H9 (cell line): ENCODE results near the gene EFNA5. TPM values are rescaled to one million over a fixed set of nuclear protein-coding genes. Genes with fewer than 3 reads are reported as not detected.
"Not testable (repeated sequence)": the region's sequence is repeated elsewhere in the genome, so short reads cannot be mapped to it uniquely, and the experiment has no call there.

Experiments used
- DNase-seq: peaks from one replicate; pipeline ENCODE4 v3.0.0-alpha.2; 2017
- H2AFZ ChIP-seq: one replicate; pipeline ENCODE4 v1.6.1; 2013; ENCODE audit warnings: mild to moderate bottlenecking, low read length, control low read depth, moderate library complexity
- H2AK5ac ChIP-seq: 2 replicates; pipeline ENCODE4 v1.6.1; 2013; ENCODE audit warnings: low read length, control low read depth, mixed read lengths; ENCODE audit not compliant: insufficient read length
- H2BK120ac ChIP-seq: one replicate; pipeline ENCODE4 v1.6.1; 2013; ENCODE audit warnings: low read depth, mild to moderate bottlenecking, low read length, control low read depth, inconsistent platforms; ENCODE audit not compliant: poor library complexity, severe bottlenecking
- H2BK12ac ChIP-seq: 2 replicates; pipeline ENCODE4 v1.6.1; 2013; ENCODE audit warnings: low read length, control low read depth, mixed read lengths, low read depth; ENCODE audit not compliant: insufficient read length
- H2BK15ac ChIP-seq: 2 replicates; pipeline ENCODE4 v1.6.1; 2013; ENCODE audit warnings: low read depth, low read length, control low read depth
- H2BK20ac ChIP-seq: one replicate; pipeline ENCODE4 v1.6.1; 2013; ENCODE audit warnings: low read depth, mild to moderate bottlenecking, low read length, control low read depth, inconsistent platforms; ENCODE audit not compliant: poor library complexity, severe bottlenecking
- H2BK5ac ChIP-seq: 2 replicates; pipeline ENCODE4 v1.6.1; 2013; ENCODE audit warnings: low read length, control low read depth, mixed read lengths; ENCODE audit not compliant: insufficient read length
- H3K14ac ChIP-seq: 2 replicates; pipeline ENCODE4 v1.6.1; 2013; ENCODE audit warnings: low read length, control low read depth; ENCODE audit not compliant: insufficient read depth
- H3K18ac ChIP-seq: 2 replicates; pipeline ENCODE4 v1.6.1; 2013; ENCODE audit warnings: low read depth, mild to moderate bottlenecking, mixed read lengths, low read length, control low read depth; ENCODE audit not compliant: insufficient read length
- H3K23ac ChIP-seq: 2 replicates; pipeline ENCODE4 v1.6.1; 2013; ENCODE audit warnings: low read length, control low read depth, mixed read lengths, low read depth; ENCODE audit not compliant: insufficient read length
- H3K23me2 ChIP-seq: 2 replicates; pipeline ENCODE4 v1.6.1; 2013; ENCODE audit warnings: low read depth, mild to moderate bottlenecking, mixed read lengths, low read length, control low read depth; ENCODE audit not compliant: insufficient read length, poor library complexity, severe bottlenecking
- H3K27ac ChIP-seq: 2 replicates; pipeline ENCODE4 v1.5.1; 2013; ENCODE audit warnings: low read length, control low read depth, mixed read lengths, low read depth; ENCODE audit not compliant: insufficient read length
- H3K27me3 ChIP-seq: 2 replicates; pipeline ENCODE4 v1.6.1; 2013; ENCODE audit warnings: low read length, control low read depth, inconsistent platforms; ENCODE audit not compliant: insufficient read depth
- H3K4ac ChIP-seq: 2 replicates; pipeline ENCODE4 v1.6.1; 2013; ENCODE audit warnings: low read depth, mild to moderate bottlenecking, control low read depth, inconsistent platforms, low read length, moderate library complexity
- H3K4me1 ChIP-seq: 2 replicates; pipeline ENCODE4 v1.6.1; 2013; ENCODE audit warnings: low read length, control low read depth, inconsistent platforms; ENCODE audit not compliant: insufficient read depth
- H3K4me2 ChIP-seq: 2 replicates; pipeline ENCODE4 v1.6.1; 2013; ENCODE audit warnings: low read length, control low read depth, mixed read lengths; ENCODE audit not compliant: insufficient read length, insufficient read depth
- H3K56ac ChIP-seq: 2 replicates; pipeline ENCODE4 v1.6.1; 2013; ENCODE audit warnings: low read depth, mild to moderate bottlenecking, mixed read lengths, low read length, control low read depth; ENCODE audit not compliant: insufficient read length
- H3K79me1 ChIP-seq: 2 replicates; pipeline ENCODE4 v1.6.1; 2013; ENCODE audit warnings: low read depth, mild to moderate bottlenecking, moderate library complexity, low read length, control low read depth, inconsistent platforms; ENCODE audit not compliant: insufficient read depth, poor library complexity, severe bottlenecking
- H3K79me2 ChIP-seq: 2 replicates; pipeline ENCODE4 v1.6.1; 2013; ENCODE audit warnings: low read length, control low read depth, inconsistent platforms; ENCODE audit not compliant: insufficient read depth
- H3K9ac ChIP-seq: 2 replicates; pipeline ENCODE4 v1.6.1; 2013; ENCODE audit warnings: low read length, control low read depth, mixed read lengths; ENCODE audit not compliant: insufficient read length; ENCODE audit errors: extremely low read depth
- H3K9me3 ChIP-seq: one replicate; pipeline ENCODE4 v1.6.1; 2013; ENCODE audit warnings: low read depth, low read length, inconsistent platforms; ENCODE audit not compliant: control insufficient read depth
- H3T11ph ChIP-seq: one replicate; pipeline ENCODE4 v1.6.1; 2013; ENCODE audit warnings: mild to moderate bottlenecking, low read length, control low read depth, inconsistent platforms
- H4K20me1 ChIP-seq: one replicate; pipeline ENCODE4 v1.6.1; 2013; ENCODE audit not compliant: control insufficient read depth, insufficient read length, insufficient read depth
- H4K5ac ChIP-seq: 2 replicates; pipeline ENCODE4 v1.6.1; 2013; ENCODE audit warnings: low read depth, mild to moderate bottlenecking, mixed read lengths, low read length, control low read depth; ENCODE audit not compliant: insufficient read length
- H4K8ac ChIP-seq: replicated peaks from 2 replicates; pipeline ENCODE4 v1.6.1; 2013; ENCODE audit warnings: low read length, control low read depth, mixed read lengths, low read depth; ENCODE audit not compliant: insufficient read length
- H4K91ac ChIP-seq: 2 replicates; pipeline ENCODE4 v1.6.1; 2013; ENCODE audit warnings: low read depth, mild to moderate bottlenecking, moderate library complexity, mixed read lengths, low read length, control low read depth; ENCODE audit not compliant: insufficient read length
- H3K27ac Mint-ChIP-seq, 3 experiments: 2 replicates in 2 of 3; 3 replicates in 1 of 3; pipeline ENCODE4 v1.8.0; 2020 to 2021; ENCODE audit warnings: mixed read lengths in 3 of 3, mild to moderate bottlenecking in 1 of 3, moderate library complexity in 1 of 3
- H3K27me3 Mint-ChIP-seq: 2 replicates; pipeline ENCODE4 v1.8.0; 2021; ENCODE audit warnings: low read depth, mild to moderate bottlenecking, moderate library complexity, mixed read lengths
- H3K36me3 Mint-ChIP-seq, 3 experiments: 2 replicates in 2 of 3; 3 replicates in 1 of 3; pipeline ENCODE4 v1.8.0; 2020 to 2021; ENCODE audit warnings: low read depth in 3 of 3, mixed read lengths in 3 of 3; ENCODE audit not compliant: insufficient read depth in 1 of 3
- H3K4me1 Mint-ChIP-seq, 2 experiments: 2 replicates each; pipeline ENCODE4 v1.8.0; 2020; ENCODE audit warnings: mixed read lengths in 2 of 2
- H3K4me3 Mint-ChIP-seq, 2 experiments: 2 replicates in 1 of 2; 3 replicates in 1 of 2; pipeline ENCODE4 v1.8.0; 2020 to 2021; ENCODE audit warnings: mild to moderate bottlenecking in 2 of 2, mixed read lengths in 2 of 2, moderate library complexity in 1 of 2
- H3K9me3 Mint-ChIP-seq, 2 experiments: 2 replicates in 1 of 2; 3 replicates in 1 of 2; pipeline ENCODE4 v1.8.0; 2020; ENCODE audit warnings: mild to moderate bottlenecking in 2 of 2, mixed read lengths in 2 of 2, moderate library complexity in 1 of 2
- WGBS: extraction: QIAGEN DNeasy Blood & Tissue Kit; methylation state at CpG from one replicate; pipeline ENCODE4 v1.1.7; 2013; ENCODE audit warnings: missing lambda C conversion rate, low lambda C conversion rate, mixed read lengths; ENCODE audit not compliant: insufficient read length; ENCODE audit errors: extremely low coverage; 5-methylcytosine and 5-hydroxymethylcytosine counted together
- total RNA-seq: library from RNA; stranded (reverse); gene quantifications from 2 replicates; pipeline ENCODE4 v1.2.1, GENCODE V29; 2021
- TF ChIP-seq, protein P1 (sequence below): fragments of 200-600 bp; sonication (generic); conservative IDR thresholded peaks from 3 replicates; pipeline ENCODE4 v1.8.0; 2021; ENCODE audit warnings: antibody characterized with exemption, mild to moderate bottlenecking

EFNA5 gene
- total RNA-seq, 1 experiment from 2014 or later = 20.4 TPM

DNA sequence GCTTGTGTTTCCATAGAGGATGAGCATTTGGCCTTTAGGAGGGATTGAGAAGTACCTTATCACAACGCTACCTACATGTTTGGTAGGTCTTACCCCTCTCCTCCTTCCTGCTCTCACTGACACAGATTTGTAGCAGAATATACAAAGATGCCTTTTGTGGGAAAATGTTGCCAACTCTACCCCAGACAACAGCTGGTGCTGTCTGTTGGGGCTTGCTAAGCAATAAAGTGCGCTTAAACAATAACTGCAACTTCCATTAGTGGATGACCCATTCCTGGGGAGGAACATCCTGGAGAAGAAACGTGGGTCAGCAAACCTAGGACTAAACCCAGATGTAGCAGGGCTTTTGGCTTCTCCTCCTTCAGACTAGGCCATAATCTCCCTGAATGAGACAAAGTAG lies 174.3 kb downstream of the EFNA5 start:
- Histone ChIP-seq H3K27ac (no peak overlapping the region), H3K79me2 (no peaks in the 10 kb centered on the region), H3K23ac (no peak overlapping the region), H2BK15ac (no peak overlapping the region), H4K20me1 (no peaks in the 10 kb centered on the region), H2AK5ac (no peak overlapping the region), H3K9me3 (no peaks in the 10 kb centered on the region), H3K4ac (no peak overlapping the region), H4K91ac (no peak overlapping the region), H2BK12ac (no peak overlapping the region), H3T11ph (no peak overlapping the region), H3K4me1 (peaks cover 6% of the 10 kb centered on the region), H3K14ac (no peak overlapping the region), H2BK5ac (no peak overlapping the region), H3K56ac (no peak overlapping the region), H4K5ac (no peak overlapping the region), H2BK120ac (no peak overlapping the region), H2AFZ (no peak overlapping the region), H4K8ac (no peak overlapping the region), H3K27me3 (no peaks in the 10 kb centered on the region), H2BK20ac (no peak overlapping the region), H3K18ac (no peak overlapping the region), H3K4me2 (no peak overlapping the region), H3K9ac (no peak overlapping the region), H3K23me2 (no peaks in the 10 kb centered on the region), H3K79me1 (no peaks in the 10 kb centered on the region)
- TF ChIP-seq, protein P1, sequence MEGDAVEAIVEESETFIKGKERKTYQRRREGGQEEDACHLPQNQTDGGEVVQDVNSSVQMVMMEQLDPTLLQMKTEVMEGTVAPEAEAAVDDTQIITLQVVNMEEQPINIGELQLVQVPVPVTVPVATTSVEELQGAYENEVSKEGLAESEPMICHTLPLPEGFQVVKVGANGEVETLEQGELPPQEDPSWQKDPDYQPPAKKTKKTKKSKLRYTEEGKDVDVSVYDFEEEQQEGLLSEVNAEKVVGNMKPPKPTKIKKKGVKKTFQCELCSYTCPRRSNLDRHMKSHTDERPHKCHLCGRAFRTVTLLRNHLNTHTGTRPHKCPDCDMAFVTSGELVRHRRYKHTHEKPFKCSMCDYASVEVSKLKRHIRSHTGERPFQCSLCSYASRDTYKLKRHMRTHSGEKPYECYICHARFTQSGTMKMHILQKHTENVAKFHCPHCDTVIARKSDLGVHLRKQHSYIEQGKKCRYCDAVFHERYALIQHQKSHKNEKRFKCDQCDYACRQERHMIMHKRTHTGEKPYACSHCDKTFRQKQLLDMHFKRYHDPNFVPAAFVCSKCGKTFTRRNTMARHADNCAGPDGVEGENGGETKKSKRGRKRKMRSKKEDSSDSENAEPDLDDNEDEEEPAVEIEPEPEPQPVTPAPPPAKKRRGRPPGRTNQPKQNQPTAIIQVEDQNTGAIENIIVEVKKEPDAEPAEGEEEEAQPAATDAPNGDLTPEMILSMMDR = no peak
- Mint-ChIP-seq H3K36me3 (peaks cover 6 to 12% (median 7%) of the 10 kb centered on the region in 3 experiments), H3K27me3 (no peaks in the 10 kb centered on the region), H3K27ac (0 out of 7 replicates have a peak overlapping the region, but pooled peaks of 2 of the 3 experiments have one; percentile 15 to 46), H3K4me1 (peaks cover 37 to 45% of the 10 kb centered on the region in 2 experiments), H3K4me3 (no peak overlapping the region), H3K9me3 (peaks cover 0 to 4% of the 10 kb centered on the region in 2 experiments; a peak in 3 of 5 replicates)
- no peak for DNase-seq
- no CpG with 5 or more reads among the region's 3 CpGs for WGBS

DNA sequence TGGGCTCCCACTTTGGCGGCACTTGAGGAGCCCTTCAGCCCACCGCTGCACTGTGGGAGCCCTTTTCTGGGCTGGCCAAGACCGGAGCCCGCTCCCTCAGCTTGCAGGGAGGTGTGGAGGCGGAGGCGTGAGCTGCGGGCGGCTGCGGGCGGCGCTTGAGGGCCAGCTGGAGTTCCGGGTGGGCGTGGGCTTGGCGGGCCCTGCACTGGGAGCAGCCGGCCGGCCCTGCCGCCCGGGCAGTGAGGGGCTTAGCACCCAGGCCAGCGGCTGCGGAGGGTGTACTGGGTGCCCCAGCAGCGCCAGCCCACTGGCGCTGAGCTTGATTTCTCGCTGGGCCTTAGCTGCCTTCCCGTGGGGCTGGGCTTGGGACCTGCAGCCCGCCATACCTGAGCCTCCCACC lies 176.6 kb downstream of the EFNA5 start:
- H2BK20ac ChIP-seq, H4K20me1 ChIP-seq, H3K79me2 ChIP-seq: not testable (repeated sequence)

More for the DNA sequence above, 176.6 kb downstream of the EFNA5 start:
- Mint-ChIP-seq H3K36me3 (peaks cover 6 to 12% (median 7%) of the 10 kb centered on the region in 3 experiments), H3K4me1 (peaks cover 22 to 25% of the 10 kb centered on the region in 2 experiments)
- not testable (repeated sequence) for H3K23me2 ChIP-seq, H2BK120ac ChIP-seq, H3K27ac Mint-ChIP-seq, H3K27me3 ChIP-seq, H3K9me3 ChIP-seq, H3K14ac ChIP-seq, H2AFZ ChIP-seq, H2AK5ac ChIP-seq, H3K4me2 ChIP-seq, H3K9ac ChIP-seq, H3K27ac ChIP-seq, H2BK5ac ChIP-seq, DNase-seq, H3K9me3 Mint-ChIP-seq, H4K8ac ChIP-seq, H4K5ac ChIP-seq, H3K4me1 ChIP-seq, H4K91ac ChIP-seq, H2BK12ac ChIP-seq, H3K18ac ChIP-seq, H3K27me3 Mint-ChIP-seq, H2BK15ac ChIP-seq, H3K4me3 Mint-ChIP-seq, H3T11ph ChIP-seq, H3K23ac ChIP-seq, H3K4ac ChIP-seq, H3K56ac ChIP-seq, H3K79me1 ChIP-seq
- WGBS = no CpG with 5 or more reads among the region's 25 CpGs
